ENCODE results near the gene FMOD. TPM values are rescaled to one million over a fixed set of nuclear protein-coding genes. Genes with fewer than 3 reads are reported as not detected.

The FMOD gene
- not detected for total RNA-seq
- total RNA-seq (2013): 0.05 TPM

DNA sequence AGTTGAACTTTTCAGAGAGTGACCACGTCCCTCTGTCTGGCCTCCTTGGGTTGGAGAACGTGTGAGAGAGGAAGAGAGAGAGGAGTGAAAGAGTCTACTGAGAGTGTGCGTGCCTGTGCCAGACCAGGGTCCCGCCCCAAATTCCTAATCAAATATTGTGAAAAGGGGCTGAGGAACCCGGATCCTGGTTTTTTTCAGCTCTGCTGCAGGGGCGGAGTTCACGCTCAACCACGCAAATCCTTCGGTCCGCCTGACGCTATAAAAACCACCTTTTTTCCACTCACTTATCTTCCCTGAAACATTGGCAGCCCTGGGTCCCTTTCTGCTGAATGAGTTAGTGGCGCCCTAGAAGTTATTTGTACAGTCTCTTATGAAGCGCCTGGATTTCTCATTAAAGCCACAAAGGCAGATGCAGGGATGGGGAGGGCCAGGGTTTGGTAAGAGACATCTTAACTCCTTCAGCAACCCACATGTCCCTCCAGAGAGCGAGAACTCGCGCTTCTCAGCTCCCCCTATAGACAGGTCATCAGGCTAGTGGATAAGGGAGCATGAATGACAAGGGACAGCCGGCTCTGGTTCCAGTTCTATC, at the start of gene FMOD:
Gene FMOD (minus strand): TSS at position 86 of the 589 bp plus-strand sequence. CDS start 2,852 bp downstream, outside the sequence.
- Histone ChIP-seq H3K27me3 (ENCODE audit: control insufficient read depth, insufficient read depth, low read length) (no peaks in the 10 kb centered on the region), H3K4me1 (ENCODE audit: control insufficient read depth, insufficient read depth, low read length) (peaks cover 6% of the 10 kb centered on the region), H3K9me3 (ENCODE audit: control insufficient read depth, insufficient read depth, low read length) (no peaks in the 10 kb centered on the region), H3K36me3 (ENCODE audit: control insufficient read depth, insufficient read depth, low read length) (no peaks in the 10 kb centered on the region), H3K4me3 (ENCODE audit: low read length) (no peak within 1 kb of the TSS), H3K27ac (ENCODE audit: low read length) (no peak within 1 kb of the TSS)
- ATAC-seq (peak in 2 of 3 donors; percentile 26 to 62), DNase-seq (peak in 1 of 2 donors; percentile 22)
- Mint-ChIP-seq H3K36me3 (no peaks in the 10 kb centered on the region), H3K27me3 (ENCODE audit: low read depth in 2 of 2) (peaks cover 45 to 55% of the 10 kb centered on the region in 2 donors), H3K9me3 (no peaks in the 10 kb centered on the region), H3K27ac (peak within 1 kb of the TSS in 1 of 2 donors; percentile 31), H3K4me1 (peaks cover 11% of the 10 kb centered on the region in 2 donors), H3K4me3 (peak within 1 kb of the TSS; percentile 51)
- intact Hi-C loops (cut with micrococcal nuclease): no loop called here
- 29% methylated on average over 13 of the region's 17 CpGs for WGBS (ENCODE audit: insufficient coverage)
- TF ChIP-seq, protein P1, sequence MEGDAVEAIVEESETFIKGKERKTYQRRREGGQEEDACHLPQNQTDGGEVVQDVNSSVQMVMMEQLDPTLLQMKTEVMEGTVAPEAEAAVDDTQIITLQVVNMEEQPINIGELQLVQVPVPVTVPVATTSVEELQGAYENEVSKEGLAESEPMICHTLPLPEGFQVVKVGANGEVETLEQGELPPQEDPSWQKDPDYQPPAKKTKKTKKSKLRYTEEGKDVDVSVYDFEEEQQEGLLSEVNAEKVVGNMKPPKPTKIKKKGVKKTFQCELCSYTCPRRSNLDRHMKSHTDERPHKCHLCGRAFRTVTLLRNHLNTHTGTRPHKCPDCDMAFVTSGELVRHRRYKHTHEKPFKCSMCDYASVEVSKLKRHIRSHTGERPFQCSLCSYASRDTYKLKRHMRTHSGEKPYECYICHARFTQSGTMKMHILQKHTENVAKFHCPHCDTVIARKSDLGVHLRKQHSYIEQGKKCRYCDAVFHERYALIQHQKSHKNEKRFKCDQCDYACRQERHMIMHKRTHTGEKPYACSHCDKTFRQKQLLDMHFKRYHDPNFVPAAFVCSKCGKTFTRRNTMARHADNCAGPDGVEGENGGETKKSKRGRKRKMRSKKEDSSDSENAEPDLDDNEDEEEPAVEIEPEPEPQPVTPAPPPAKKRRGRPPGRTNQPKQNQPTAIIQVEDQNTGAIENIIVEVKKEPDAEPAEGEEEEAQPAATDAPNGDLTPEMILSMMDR (IDR thresholded peaks at IDR 0.05): no peak

DNA sequence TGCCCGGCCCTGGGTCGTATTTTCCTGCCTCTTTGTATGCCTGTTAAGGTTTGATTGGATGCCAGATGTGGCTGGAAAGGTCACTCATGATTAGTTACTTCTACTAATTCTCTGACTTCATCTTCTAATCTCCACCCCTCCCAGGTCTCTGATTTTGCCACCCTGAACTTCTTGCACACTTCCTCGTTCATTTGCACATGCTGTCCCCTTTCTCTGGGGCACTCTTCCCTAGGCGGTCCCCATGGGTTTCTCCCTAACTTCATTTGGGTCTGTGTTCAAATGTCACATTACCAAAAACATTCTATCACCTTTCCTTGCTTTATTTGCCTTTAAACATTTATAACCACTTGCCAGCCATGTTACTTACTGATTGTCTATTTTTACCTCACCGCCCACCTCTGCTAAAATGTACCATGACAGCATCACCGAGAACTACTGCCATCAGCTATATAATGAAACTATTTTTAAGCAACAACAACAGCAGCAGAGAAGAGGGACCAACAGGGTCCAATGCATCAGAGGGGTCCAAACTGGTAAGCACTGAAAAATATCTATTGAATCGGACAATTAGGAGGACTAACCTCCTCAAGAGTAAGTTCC, 45.8 kb upstream of the FMOD start:
- Mint-ChIP-seq H3K27me3 (ENCODE audit: low read depth in 2 of 2) (peaks cover 25 to 38% of the 10 kb centered on the region in 2 donors), H3K4me1 (no peaks in the 10 kb centered on the region), H3K36me3 (no peaks in the 10 kb centered on the region), H3K27ac (no peak overlapping the region), H3K9me3 (no peaks in the 10 kb centered on the region), H3K4me3 (no peak overlapping the region)
- Histone ChIP-seq H3K9me3 (ENCODE audit: control insufficient read depth, insufficient read depth, low read length) (no peaks in the 10 kb centered on the region), H3K27me3 (ENCODE audit: control insufficient read depth, insufficient read depth, low read length) (peaks cover 6% of the 10 kb centered on the region), H3K4me3 (ENCODE audit: low read length) (no peak overlapping the region), H3K4me1 (ENCODE audit: control insufficient read depth, insufficient read depth, low read length) (no peaks in the 10 kb centered on the region), H3K27ac (ENCODE audit: low read length) (no peak overlapping the region), H3K36me3 (ENCODE audit: control insufficient read depth, insufficient read depth, low read length) (no peaks in the 10 kb centered on the region)
- ATAC-seq (no peak), DNase-seq (no peak)
- WGBS (ENCODE audit: insufficient coverage): 85% methylated on average over 7 of the region's 7 CpGs
- intact Hi-C loops (cut with micrococcal nuclease): no loop called here
- TF ChIP-seq, protein P1 (IDR thresholded peaks at IDR 0.05): no peak

DNA sequence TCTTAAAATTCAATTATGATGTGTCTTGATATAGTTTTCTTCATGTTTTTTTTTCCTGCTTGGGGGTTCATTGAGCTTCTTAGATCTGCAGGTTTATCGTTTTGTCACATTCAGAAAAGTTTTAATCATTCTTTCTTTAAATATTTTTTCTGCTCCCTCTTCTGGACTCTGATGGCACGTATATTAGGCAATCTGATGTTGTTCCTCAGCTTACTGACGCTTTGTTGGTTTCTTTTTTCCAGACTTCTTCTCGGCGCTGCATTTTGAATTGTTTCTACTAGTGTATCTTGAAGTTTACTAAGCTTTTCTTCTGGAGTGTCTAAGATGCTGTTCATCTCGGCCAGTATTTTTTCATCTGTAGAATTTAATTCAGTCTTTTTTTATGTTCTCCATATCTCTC, 44.8 kb upstream of the FMOD start:
- Mint-ChIP-seq H3K27ac (no peak overlapping the region), H3K27me3 (ENCODE audit: low read depth in 2 of 2) (peaks cover 25 to 45% of the 10 kb centered on the region in 2 donors), H3K36me3 (no peaks in the 10 kb centered on the region), H3K9me3 (no peaks in the 10 kb centered on the region), H3K4me3 (no peak overlapping the region), H3K4me1 (no peaks in the 10 kb centered on the region)
- Histone ChIP-seq H3K9me3 (ENCODE audit: control insufficient read depth, insufficient read depth, low read length) (no peaks in the 10 kb centered on the region), H3K27ac (ENCODE audit: low read length) (no peak overlapping the region), H3K4me3 (ENCODE audit: low read length) (no peak overlapping the region), H3K36me3 (ENCODE audit: control insufficient read depth, insufficient read depth, low read length) (no peaks in the 10 kb centered on the region), H3K4me1 (ENCODE audit: control insufficient read depth, insufficient read depth, low read length) (no peaks in the 10 kb centered on the region), H3K27me3 (ENCODE audit: control insufficient read depth, insufficient read depth, low read length) (peaks cover 6% of the 10 kb centered on the region)
- ATAC-seq (no peak), DNase-seq (no peak)
- 81% methylated on average over 6 of the region's 6 CpGs for WGBS (ENCODE audit: insufficient coverage)
- intact Hi-C loops (cut with micrococcal nuclease): no loop called here
- TF ChIP-seq, protein P1 (IDR thresholded peaks at IDR 0.05): no peak
